ENCODE results near the gene DPEP2.
"Not testable (repeated sequence)": the region's sequence is repeated elsewhere in the genome, so short reads cannot be mapped to it uniquely, and the experiment has no call there.

The DPEP2 gene

GRCh38 chr16:67996666-67997065, 2.6 kb downstream of the DPEP2 start:
- no peaks in the 10 kb centered on the region for H3K4me1 Mint-ChIP-seq
- H3K36me3 Mint-ChIP-seq (ENCODE audit: low read depth): no peaks in the 10 kb centered on the region
- H3K27ac Mint-ChIP-seq: no peak overlapping the region
- peaks cover 7% of the 10 kb centered on the region for H3K27me3 Mint-ChIP-seq (ENCODE audit: low read depth)
- TF ChIP-seq CTCF (IDR thresholded peaks at IDR 0.05; ENCODE audit: unreplicated experiment in 3 of 3): no peak
- no peaks in the 10 kb centered on the region for H3K9me3 Mint-ChIP-seq
- H3K4me3 Mint-ChIP-seq: no peak overlapping the region

- H3K36me3 Mint-ChIP-seq (ENCODE audit: low read depth): no peaks in the 10 kb centered on the region
- no peak for TF ChIP-seq CTCF (IDR thresholded peaks at IDR 0.05; ENCODE audit: unreplicated experiment in 3 of 3)
- no peak overlapping the region for H3K27ac Mint-ChIP-seq
- H3K4me1 Mint-ChIP-seq: no peaks in the 10 kb centered on the region
- no peak overlapping the region for H3K4me3 Mint-ChIP-seq
- H3K9me3 Mint-ChIP-seq: no peaks in the 10 kb centered on the region
- H3K27me3 Mint-ChIP-seq (ENCODE audit: low read depth): peaks cover 7% of the 10 kb centered on the region
Measured at GRCh38 chr16:67995423-67995822, 3.9 kb downstream of the DPEP2 start.

GRCh38 chr16:67994040-67994408, 5.3 kb downstream of the DPEP2 start:
- not testable (repeated sequence) for H3K9me3 Mint-ChIP-seq; H3K27ac Mint-ChIP-seq; H3K36me3 Mint-ChIP-seq (ENCODE audit: low read depth); H3K4me1 Mint-ChIP-seq; H3K27me3 Mint-ChIP-seq (ENCODE audit: low read depth)
- H3K4me3 Mint-ChIP-seq: peak overlapping the region; percentile 3 to 45 (median 35)

- TF ChIP-seq CTCF (IDR thresholded peaks at IDR 0.05; ENCODE audit: unreplicated experiment in 3 of 3): peak; percentile 97 to 98 (median 98)
- peaks cover 7% of the 10 kb centered on the region for H3K27me3 Mint-ChIP-seq (ENCODE audit: low read depth)
- peak overlapping the region; percentile 3 to 45 (median 35) for H3K4me3 Mint-ChIP-seq
- no peaks in the 10 kb centered on the region for H3K4me1 Mint-ChIP-seq
- no peaks in the 10 kb centered on the region for H3K9me3 Mint-ChIP-seq
- H3K27ac Mint-ChIP-seq: no peak overlapping the region
- no peaks in the 10 kb centered on the region for H3K36me3 Mint-ChIP-seq (ENCODE audit: low read depth)
Measured at GRCh38 chr16:67993207-67994039, 5.9 kb downstream of the DPEP2 start.

GRCh38 chr16:67992661-67993206, 6.5 kb downstream of the DPEP2 start:
- no peaks in the 10 kb centered on the region for H3K9me3 Mint-ChIP-seq
- no peak for TF ChIP-seq CTCF (IDR thresholded peaks at IDR 0.05; ENCODE audit: unreplicated experiment in 3 of 3)
- no peaks in the 10 kb centered on the region for H3K36me3 Mint-ChIP-seq (ENCODE audit: low read depth)
- peaks cover 7% of the 10 kb centered on the region for H3K27me3 Mint-ChIP-seq (ENCODE audit: low read depth)
- H3K4me3 Mint-ChIP-seq: no peak overlapping the region
- H3K4me1 Mint-ChIP-seq: peaks cover 3% of the 10 kb centered on the region
- no peak overlapping the region for H3K27ac Mint-ChIP-seq

GRCh38 chr16:67990018-67990386, 9.3 kb downstream of the DPEP2 start:
- Mint-ChIP-seq H3K4me1 (peaks cover 9% of the 10 kb centered on the region), H3K4me3 (no peak overlapping the region), H3K36me3 (ENCODE audit: low read depth) (no peaks in the 10 kb centered on the region), H3K27me3 (ENCODE audit: low read depth) (peaks cover 3% of the 10 kb centered on the region), H3K27ac (no peak overlapping the region), H3K9me3 (no peaks in the 10 kb centered on the region)
- no peak for TF ChIP-seq CTCF (IDR thresholded peaks at IDR 0.05; ENCODE audit: unreplicated experiment in 3 of 3)

Data from nephron (organoid).